Activated T-cell treated with anti-CD3 and anti-CD28 coated beads for 48 hours (primary cell): ENCODE results near the gene PLA2G6.

ENCODE experiments used
- DNase-seq: peaks from one replicate; pipeline ENCODE4 v3.0.0-alpha.2; 2020; ENCODE audit warnings: low read depth

Gene PLA2G6, protein sequence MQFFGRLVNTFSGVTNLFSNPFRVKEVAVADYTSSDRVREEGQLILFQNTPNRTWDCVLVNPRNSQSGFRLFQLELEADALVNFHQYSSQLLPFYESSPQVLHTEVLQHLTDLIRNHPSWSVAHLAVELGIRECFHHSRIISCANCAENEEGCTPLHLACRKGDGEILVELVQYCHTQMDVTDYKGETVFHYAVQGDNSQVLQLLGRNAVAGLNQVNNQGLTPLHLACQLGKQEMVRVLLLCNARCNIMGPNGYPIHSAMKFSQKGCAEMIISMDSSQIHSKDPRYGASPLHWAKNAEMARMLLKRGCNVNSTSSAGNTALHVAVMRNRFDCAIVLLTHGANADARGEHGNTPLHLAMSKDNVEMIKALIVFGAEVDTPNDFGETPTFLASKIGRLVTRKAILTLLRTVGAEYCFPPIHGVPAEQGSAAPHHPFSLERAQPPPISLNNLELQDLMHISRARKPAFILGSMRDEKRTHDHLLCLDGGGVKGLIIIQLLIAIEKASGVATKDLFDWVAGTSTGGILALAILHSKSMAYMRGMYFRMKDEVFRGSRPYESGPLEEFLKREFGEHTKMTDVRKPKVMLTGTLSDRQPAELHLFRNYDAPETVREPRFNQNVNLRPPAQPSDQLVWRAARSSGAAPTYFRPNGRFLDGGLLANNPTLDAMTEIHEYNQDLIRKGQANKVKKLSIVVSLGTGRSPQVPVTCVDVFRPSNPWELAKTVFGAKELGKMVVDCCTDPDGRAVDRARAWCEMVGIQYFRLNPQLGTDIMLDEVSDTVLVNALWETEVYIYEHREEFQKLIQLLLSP

DNA sequence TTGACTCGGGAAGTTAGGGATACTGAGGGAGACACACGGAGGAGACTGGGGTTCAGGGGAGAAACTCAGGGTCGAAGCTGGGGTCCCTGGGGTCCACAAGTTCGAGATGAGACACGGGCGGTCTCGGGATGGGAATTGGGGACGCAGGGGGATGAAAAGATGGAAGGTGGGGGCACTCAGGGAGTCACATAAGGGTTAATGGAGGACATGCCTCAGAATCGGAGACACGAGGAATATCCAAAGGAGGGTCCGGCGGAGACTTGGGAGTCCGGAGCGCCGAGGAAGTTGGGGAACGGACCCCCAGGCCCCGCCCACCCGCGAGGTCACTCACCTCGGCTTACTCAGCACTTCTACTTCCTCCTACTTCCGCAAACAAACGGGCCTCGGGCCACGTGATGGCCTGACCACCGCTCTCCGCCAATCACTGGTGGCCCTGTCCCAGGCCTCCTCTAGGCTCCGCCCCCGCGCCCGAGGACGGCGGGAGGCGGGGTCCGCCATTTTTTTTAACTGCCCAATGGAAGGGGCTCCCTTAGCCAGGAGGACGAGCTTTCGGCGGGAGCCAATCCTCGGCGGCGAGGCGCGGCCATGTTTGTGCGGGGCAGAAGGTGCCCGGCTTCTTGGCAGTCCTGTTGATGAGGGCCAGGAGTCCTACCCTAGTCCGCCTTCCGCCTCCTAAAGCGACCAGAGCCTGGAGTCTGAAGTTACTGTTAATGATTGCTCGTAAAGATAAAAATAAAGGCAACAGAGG is at the start of gene PLA2G6:
Gene PLA2G6, minus strand, starts transcription at position 378 of the 748 bp plus-strand sequence. CDS start 12,404 bp downstream, outside the sequence.
- DNase-seq: peak; percentile 99

DNA sequence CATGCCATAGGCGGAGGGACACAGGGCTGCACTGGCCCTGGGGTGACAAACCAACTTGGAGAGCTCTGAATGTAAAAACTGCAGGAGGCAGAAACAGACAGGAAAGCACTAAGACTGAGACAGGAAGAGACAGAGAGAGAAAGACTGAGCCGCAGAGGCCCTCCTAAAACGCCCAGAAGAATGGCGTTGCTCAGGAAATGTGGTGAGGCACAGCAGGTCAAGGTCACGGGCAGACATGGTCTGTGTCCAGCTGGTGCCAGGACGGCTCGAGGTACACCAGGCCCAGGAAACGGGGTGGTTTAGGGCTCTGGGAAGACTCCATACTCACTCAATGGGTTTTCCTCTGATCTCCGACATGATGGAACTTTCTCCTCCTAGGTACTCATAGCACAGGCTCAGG is 49.3 kb upstream of the PLA2G6 start:
- no peak for DNase-seq

DNA sequence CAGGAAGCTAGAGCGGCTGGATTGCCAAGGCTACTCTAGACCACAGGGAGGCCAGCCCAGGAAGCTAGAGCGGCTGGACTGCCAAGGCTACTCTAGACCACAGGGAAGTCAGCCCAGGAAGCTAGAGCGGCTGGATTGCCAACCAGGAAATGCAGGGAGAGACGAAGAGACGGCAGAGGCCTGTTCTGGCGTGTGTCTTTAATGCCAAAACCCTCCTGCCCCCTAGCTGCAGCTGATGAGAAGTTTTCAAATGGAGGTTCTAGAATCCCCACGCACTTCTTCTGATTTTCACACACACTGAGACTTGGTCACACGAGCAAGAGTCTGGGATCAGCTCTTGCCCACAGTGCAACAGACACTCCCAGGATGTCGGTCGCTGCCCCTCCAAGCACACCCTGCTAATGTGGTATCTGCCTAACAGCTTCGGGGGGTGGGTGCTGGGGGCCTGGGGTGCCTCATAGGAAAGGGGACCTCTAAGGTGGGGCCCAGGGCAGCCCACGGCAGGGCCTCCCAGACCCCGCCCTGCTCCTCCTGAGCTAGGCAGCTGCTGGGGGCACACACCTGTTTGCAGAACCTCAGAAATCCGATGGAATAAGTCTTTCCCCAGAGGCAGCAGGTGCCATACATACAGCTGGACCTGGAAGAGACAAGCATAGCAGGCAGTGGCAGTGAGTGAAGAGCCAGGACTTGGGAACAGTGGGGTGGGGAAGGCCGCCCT is 48.6 kb upstream of the PLA2G6 start:
- DNase-seq: no peak

DNA sequence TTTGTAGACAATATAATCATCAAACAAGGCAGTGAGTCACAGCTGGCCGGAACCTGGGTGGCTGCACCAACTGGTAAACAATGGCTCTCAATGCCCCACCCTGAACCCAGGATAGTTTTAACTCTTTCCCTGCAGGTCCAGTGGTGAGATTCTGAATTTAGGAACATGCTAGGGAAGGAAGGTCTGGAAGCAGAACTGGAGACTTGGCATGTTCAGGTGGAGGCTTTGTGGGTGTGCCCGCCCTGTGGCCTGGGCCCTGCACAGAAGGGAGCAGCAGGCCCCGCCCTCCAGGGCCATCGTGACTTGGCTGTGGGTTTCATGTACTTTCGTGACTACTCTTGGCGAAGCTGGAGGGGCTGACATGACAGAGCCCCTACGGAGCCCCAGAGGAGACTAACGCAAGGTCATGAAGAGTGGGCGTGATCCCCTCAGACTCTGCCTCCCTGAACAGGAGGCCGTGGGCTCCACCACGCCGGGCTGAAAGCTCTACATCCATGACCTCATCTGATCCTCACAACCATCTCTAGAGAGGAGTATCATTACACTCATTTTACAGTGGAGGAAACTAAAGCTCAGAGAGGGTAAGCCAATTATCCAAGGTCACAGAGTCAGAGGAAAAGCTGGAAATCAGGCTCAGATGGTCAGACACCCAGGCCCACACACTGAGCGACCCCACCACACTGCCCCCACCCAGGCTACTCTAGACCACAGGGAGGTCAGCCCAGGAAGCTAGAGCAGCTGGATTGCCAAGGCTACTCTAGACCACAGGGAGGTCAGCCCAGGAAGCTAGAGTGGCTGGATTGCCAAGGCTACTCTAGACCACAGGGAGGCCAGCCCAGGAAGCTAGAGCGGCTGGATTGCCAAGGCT is 47.5 kb upstream of the PLA2G6 start:
- DNase-seq: no peak

DNA sequence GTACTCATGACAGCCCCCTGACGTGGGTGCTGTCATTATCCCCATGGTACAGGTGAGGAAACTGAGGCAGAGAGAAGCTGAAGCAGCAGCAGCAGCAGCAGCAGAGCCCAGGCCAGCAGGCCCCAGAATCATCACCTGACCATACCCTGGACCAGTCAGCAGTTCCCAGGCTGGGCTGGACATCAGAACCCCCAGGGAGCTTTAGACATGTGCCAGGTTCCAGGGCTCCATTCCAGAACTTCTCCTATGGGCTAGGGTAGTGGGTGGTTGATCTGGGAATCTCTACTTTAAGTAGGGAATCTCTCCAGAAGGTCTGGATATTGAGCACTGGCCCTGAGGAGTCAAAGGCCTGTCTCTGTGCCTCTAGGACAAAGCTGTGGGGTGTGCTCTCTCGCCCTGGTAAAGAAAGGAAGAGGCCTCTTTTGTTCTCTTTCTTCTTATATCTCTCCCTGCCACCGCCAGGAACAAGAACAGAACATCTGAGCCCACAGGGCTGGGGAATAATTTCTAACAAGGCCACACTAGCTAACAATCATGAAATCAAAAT is 46.8 kb upstream of the PLA2G6 start:
- DNase-seq: no peak

DNA sequence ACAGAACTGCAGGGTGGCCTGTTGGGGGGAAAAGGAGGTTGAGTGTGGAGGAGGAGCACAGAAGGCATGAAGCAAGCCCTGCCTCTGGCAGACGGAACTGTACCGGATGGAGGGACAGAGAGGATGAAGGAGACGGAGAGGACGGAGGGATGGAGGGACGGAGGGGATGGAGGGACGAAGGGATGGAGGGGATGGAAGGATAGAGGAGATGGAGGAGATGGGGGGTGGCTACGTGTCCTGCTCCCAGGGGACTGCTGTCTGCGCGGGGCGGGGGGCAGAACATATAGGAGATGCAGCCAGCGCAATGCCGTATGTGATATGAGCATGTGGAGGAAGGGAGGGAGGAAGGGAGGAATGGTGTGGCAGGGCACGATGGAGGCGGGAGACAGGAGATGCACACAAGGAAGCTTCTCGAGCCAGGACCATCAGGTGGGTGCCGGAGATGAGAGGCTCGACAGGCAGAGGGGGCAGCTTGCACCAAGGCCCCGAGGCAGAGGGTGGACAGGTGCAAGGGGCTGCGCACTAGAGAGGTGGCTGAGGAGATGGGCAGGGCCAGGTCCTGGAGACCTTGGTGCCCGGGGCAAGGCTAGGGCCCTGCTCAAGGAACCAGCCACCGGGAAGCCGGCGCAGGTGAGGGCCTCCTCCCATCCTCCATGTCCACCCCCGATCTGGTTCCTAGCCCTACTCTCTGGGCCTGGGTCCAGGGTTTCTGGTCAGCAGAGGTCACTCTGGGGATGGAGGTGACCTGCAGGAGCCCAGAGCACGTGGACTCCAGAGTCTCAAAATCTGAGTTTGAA is 45.4 kb upstream of the PLA2G6 start:
- DNase-seq: no peak

DNA sequence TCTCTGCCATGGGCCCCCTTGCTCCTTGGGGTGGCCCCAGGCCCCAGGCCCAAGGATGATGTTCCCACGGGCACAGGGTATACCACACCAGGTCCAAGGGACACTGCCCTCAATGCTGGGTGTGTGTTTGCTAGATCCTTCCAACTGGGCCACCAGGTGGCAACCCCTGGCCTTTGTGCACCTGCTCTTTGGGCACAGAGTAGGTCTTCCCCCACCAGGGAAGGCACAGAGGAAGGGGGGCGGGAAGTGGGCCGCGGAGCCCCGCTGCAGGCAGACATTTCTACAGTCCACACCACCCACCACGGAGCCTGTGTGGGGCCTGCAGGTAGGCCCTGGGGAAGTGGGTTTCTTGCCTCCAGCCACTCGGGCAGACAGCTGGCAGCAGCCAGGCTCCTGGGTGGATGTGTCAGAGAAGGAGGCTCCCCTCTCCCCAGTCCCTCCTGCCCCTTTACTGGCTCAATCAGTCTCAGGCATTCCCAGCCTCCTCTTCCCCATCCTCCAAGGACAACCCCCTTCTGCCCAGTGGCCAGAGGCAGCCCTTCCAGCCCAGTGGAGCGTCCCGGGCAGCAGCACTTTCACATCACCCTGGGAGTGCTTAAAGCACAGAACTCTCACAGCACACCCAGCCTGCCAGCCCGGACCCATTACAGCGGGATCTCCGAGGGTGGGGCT is 41.8 kb upstream of the PLA2G6 start:
- DNase-seq: no peak

DNA sequence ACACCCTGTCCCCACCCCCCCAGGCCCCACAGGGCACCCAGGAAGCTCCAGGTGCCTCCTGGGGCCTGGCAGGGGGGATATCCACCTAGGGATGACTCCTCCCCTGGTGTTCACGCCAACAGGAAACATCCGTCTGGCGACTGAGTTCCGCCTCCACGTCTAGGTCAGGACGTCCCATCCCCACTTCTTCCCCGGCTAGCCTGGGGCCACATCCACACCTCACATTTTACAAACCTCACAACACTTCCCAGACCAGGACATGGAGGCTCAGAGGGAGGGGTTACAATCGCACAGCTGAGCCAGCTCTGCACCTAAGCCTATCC is 41.1 kb upstream of the PLA2G6 start:
- no peak for DNase-seq

DNA sequence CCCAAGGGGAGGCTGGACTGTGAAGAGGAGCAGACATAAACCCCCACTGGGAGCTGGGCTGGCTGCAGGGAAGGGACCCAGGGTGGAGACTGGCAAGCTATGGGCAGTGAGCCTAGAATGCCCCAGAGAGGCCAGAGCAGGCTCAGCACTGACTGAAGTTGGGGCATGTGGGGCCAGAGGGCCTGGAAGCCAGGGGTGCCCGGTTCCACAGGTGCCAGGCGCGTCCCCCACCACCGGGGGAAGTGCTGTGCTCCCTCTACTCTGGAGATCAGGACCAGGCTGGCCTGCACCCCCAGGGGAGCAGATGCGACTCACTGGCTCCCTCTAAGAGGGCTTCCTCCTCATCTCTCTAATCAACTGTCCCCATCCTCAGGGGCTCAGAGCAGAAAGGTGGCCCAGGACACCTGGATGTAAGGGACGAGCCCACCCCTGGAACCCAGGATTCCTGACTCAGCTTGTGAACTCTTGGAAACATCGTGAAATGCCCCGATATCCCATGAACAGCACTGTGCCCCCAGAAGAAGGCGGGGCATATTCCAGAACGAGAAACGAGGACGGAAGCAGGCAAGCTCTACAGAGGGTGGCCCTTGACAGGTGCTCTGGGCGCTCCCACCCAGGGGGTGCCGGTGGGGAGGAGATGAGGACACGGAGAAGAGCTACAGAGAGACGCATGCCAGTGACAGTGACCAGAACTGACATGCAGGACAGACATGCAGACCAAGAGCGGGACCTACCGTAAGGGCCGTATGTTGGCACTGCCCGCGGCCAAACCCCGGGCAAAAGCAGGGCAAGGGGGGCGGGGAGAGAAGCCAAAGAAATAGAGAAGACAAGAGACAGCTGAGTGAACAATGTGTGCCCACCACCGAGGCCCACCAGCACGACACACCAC is 40.5 kb upstream of the PLA2G6 start:
- no peak for DNase-seq

DNA sequence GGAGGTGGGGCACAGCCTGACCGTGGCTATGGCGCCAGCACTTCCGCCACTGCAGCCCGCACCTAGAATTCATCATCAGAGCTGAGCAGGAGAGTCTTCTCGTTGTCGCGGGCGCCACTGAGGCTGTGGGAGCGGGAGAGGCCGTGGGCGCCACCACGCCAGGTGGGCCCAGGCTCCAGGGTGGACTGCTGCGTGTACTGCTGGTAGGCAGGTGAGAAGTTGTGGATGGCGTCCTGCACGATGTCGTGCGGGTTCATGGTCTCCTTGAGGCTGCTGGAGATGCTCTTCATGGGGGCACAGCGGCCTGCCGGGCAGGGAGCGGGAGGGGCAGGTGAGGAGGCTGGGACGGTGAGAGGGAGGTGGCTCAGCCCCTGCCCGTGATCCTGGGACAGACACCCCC is 39.8 kb upstream of the PLA2G6 start:
- no peak for DNase-seq

DNA sequence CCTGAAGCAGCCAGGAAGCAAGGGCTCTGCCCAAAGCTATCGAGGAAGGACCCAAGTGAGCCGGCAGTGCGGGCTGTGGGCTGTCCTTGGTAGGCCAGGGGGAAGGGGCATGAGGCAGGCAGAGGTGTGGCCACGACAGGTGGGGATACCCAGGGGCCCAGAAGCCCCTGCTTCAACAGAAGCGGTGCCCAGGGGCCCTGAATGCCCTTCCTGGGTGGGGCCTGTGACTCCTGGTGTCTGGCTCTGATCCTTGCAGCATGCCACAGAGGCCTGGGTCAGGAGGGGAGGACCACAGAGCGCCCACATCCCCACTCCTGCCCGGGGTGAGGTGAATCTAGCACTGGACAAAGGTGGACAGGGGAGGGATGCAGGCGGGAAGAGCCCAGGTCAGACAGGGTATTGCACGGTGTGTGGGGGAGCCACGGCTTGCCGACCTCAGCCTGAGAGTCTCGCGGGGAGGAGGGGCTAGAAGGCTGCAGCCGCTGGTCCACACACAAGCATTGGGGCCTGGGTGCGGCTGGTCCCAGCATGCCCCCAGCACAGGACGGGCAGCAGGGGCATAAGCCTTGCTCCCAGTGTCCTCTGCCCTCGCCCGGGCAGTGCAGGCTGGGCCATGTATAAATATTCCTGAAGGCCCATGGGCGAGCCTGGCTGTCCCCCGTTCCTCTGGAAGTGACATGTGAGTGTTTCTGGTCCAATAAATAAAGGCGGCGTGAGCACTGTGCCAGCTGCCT is 39.2 kb upstream of the PLA2G6 start:
- no peak for DNase-seq

DNA sequence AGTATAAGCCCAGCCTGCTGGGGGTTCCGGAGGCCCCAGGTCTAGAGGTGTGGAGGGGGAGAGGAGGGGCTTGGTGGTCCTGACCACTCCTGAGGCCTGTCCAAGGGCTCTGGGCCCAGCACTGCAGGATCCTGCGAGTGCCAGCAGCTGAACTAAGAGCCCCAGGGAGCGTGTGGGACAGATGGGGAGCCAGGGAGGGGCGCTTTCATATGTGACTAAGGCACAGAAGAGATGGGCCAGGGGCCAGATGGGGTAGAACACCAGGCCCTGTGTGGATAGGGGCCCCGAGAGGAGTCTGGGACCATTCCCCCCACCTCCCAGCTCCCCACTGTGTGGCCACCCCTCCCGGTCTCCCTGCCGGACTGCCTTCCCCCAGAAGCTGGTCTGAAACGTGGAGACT is 38.5 kb upstream of the PLA2G6 start:
- no peak for DNase-seq

DNA sequence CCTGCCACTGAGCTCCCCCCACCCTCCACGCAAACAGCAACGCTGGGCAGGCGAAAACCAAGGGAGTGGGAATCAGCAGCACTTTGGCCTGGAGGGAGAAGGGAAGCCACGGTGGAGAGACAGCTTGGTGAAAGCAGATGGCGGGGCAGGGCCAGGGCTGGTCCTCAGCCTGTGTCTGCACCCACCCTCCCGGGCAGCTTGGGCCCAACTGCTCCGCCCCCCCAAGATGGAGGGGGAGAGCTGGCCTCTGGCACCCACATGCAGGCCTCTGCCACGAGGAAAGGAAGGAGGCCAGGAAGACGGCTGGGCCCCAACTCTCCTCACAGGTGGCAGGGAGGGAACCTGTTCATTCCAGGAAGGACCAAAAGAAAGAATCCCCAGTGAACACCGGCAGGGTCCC is 38.0 kb upstream of the PLA2G6 start:
- DNase-seq: no peak

DNA sequence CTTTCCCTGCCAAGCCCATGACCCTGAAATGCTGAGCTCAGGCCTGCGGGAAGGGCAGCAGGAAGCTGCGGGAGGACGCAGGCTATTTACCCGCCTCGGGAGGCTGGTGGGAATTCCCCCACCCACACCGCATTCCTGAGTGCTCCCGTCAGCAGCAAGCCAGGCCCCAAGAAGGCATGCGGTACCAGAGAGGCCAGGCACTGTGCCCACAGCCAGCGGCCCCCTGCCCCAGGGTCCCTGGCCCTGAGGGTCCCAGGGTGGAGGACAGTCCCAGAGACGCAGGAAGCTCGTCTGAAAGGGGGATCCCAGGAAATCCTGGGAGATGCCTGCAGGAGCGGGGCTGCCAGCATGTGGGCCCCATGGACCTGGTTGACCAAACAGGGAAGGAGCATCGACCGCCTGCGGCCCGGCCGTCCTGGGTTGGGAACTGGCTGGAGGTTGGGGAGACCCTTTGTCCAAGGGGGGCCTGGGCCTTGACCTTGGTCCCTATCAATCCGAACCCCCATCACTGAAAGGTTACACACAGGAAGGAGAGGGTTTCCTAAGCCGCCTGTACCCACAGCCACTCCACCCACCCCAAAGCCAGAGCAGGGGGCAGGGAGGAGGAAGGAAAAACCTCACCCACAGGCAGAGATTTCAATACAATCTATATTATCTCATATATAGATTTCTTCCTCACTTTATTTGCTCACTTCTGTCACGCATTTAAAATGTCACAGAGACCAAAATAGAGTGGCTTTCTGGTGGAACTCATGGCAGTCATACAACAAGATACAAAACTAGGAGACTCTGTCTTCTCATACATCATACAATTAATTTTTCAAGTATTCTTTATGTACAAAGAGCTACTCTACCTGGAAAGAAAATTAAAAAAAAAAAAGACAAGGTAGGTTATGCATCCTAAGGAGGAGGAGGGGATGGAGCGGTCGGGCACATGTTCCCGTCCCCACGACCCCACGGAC is 37.3 kb upstream of the PLA2G6 start:
- peak; percentile 41 for DNase-seq

DNA sequence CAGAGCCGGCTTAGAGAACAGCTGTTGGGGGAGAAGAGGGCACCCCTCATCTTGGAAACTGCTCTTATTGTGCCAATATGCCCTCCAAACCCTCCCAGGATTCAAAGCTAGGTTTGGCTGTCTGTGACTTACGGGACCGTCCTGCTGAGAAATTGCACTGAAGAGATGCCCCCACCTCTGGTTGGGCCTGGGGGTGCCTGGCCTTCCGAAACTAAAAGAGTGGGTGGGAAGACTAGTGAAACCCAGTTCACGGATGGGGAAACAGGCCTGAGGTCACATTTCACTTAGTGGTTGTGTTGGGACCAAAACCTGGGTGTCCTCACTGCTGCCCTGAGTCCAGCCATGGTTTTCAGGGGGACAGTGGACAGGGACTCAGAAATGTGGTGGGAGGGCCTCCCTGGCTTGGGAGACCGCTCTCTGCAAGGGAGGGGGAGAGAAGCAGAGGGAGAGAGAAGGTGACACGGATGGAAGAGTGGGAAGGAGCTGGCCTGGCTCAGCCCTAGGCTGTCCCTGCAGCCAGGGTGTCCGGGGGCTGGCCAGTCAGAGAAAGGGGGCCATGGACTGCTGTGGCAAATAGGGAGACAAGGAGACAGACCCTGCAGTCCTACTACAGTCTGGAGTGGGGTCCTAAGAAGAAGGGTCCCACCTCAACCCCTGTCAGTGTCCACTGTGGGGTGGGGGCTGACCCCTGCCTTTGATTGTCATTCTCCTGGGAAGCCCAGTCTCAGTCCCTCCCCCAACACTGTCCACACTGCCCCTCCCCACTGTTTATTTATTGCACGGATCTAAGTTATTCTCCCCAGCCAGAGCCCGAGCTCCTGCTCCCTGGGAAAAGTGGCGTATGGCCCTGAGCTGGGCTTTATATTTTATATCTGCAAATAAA is 33.8 kb upstream of the PLA2G6 start:
- DNase-seq: no peak
